CD1c-positive myeloid dendritic cell (primary cell): ENCODE measurements around the gene INPP4A.
"Not testable (repeated sequence)": the region's sequence is repeated elsewhere in the genome, so short reads cannot be mapped to it uniquely, and the experiment has no call there.

ENCODE experiments used
- DNase-seq: peaks from one replicate; pipeline ENCODE4 v3.0.0-alpha.2; 2016; ENCODE audit errors: extremely low spot score

Gene INPP4A

GRCh38 chr2:98586551-98587140, 142.0 kb downstream of the INPP4A start:
- no peak for DNase-seq

- DNase-seq, result no peak
Measured at GRCh38 chr2:98588880-98589431, 144.3 kb downstream of the INPP4A start.

- DNase-seq, result no peak
Measured at GRCh38 chr2:98589489-98589888, 144.8 kb downstream of the INPP4A start.

GRCh38 chr2:98592565-98592964, 147.9 kb downstream of the INPP4A start:
- DNase-seq, result no peak

- not testable (repeated sequence) for DNase-seq
Measured at GRCh38 chr2:98594665-98595064, 150.0 kb downstream of the INPP4A start.

- DNase-seq, result no peak
Measured at GRCh38 chr2:98598781-98599428, 154.2 kb downstream of the INPP4A start.

- no peak for DNase-seq
Measured at GRCh38 chr2:98601532-98602132, 157.0 kb downstream of the INPP4A start.

GRCh38 chr2:98604547-98604946, 159.9 kb downstream of the INPP4A start:
- DNase-seq, result no peak

- DNase-seq, result no peak
Measured at GRCh38 chr2:98605076-98605475, 160.4 kb downstream of the INPP4A start.

GRCh38 chr2:98606431-98606830, 161.8 kb downstream of the INPP4A start:
- no peak for DNase-seq

- DNase-seq, result peak; percentile 41
Measured at GRCh38 chr2:98607104-98607503, 162.4 kb downstream of the INPP4A start.

GRCh38 chr2:98607741-98608115, 163.1 kb downstream of the INPP4A start:
- no peak for DNase-seq

GRCh38 chr2:98608116-98608961, 163.7 kb downstream of the INPP4A start, which contains the start of the genes COA5 and UNC50:
Gene COA5 (minus strand): TSS chr2:98608512. CDS start chr2:98608405, 107 bp downstream.
Gene UNC50 (plus strand): TSS chr2:98608589. CDS start chr2:98609760, 1,171 bp downstream.
- peak; percentile 96 for DNase-seq

GRCh38 chr2:98608962-98609604, 164.4 kb downstream of the INPP4A start:
- peak; percentile 15 for DNase-seq

GRCh38 chr2:98614024-98614739, 169.5 kb downstream of the INPP4A start:
- no peak for DNase-seq

- DNase-seq, result no peak
Measured at GRCh38 chr2:98615481-98615880, 170.8 kb downstream of the INPP4A start.

GRCh38 chr2:98617149-98617548, 172.5 kb downstream of the INPP4A start:
- DNase-seq, result no peak

GRCh38 chr2:98623657-98624056, 179.0 kb downstream of the INPP4A start:
- DNase-seq, result no peak

- DNase-seq, result no peak
Measured at GRCh38 chr2:98632351-98632750, 187.7 kb downstream of the INPP4A start.

- no peak for DNase-seq
Measured at GRCh38 chr2:98634406-98635092, 189.9 kb downstream of the INPP4A start.
